ENCODE results near the gene DNAJB13.
A peak's percentile ranks its signal among the peaks of the same experiment; 100 is the strongest.

DNAJB13 gene

DNA sequence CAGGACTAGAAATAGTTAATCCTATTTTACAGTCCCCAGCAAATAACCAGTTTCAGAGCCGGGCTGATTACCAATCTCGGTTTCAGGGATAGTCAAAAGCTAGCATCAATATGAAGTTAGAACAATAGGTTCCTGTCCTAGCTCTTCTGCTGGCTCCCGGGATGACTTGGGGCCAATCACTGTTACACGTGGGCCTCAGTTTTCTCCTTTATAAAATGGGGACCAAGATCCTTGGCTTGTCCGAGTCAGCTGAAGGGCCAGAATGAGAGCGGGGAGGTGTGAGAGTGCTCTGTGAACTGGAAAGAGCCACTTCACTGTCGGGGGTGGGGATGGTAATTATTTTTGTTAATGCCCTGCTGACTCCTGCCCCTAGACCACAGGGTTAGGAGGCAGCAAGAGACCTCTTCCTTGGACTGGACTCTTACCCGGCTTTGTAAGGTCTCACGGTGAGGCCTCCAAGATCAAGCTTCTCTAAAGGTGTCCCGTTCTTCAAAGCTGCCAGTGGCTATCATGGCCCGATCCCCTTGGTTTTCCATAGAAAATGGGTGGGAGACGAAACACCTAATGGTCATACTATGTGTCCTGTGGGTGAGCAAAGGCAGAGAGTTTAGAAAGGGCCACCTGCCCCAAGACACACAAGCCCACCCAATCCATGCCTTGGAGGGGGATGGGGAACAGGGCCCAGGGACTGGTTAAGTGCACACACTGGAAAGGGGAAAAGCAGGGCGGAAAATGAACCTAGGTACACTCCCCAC is 30.4 kb downstream of the DNAJB13 start:
- Histone ChIP-seq H3K36me3 (replicated peaks; ENCODE audit: insufficient read depth, low read length) (peaks cover 6% of the 10 kb centered on the region), H3K79me2 (ENCODE audit: low read length) (peaks cover 44% of the 10 kb centered on the region), H3K9me3 (replicated peaks; ENCODE audit: insufficient read depth, low read length) (no peaks in the 10 kb centered on the region), H3K9ac (ENCODE audit: low read length) (peak overlapping the region; percentile 95), H3K4me1 (ENCODE audit: low read length) (peaks cover 27% of the 10 kb centered on the region), H3K27me3 (replicated peaks; ENCODE audit: insufficient read depth, low read length) (no peaks in the 10 kb centered on the region), H3K4me3 (ENCODE audit: low read length) (peak overlapping the region; percentile 96), H3F3A (ENCODE audit: insufficient read depth, low read length) (peaks cover 35% of the 10 kb centered on the region), H2AFZ (ENCODE audit: low read length) (no peak overlapping the region), H3K4me2 (ENCODE audit: low read depth, low read length) (peak overlapping the region; percentile 94), H3K9me2 (replicated peaks; ENCODE audit: insufficient read depth, low read length) (no peaks in the 10 kb centered on the region), H4K20me1 (ENCODE audit: insufficient read depth, low read length) (no peaks in the 10 kb centered on the region), H3K27ac (ENCODE audit: low read length) (peak overlapping the region; percentile 90)
- TF ChIP-seq EZH2 (optimal IDR thresholded peaks at IDR 0.05; ENCODE audit: low read depth, low read length) (no peak), EZH2phosphoT487 (IDR thresholded peaks at IDR 0.05; ENCODE audit: low read length) (no peak)
- TF ChIP-seq, protein P1, sequence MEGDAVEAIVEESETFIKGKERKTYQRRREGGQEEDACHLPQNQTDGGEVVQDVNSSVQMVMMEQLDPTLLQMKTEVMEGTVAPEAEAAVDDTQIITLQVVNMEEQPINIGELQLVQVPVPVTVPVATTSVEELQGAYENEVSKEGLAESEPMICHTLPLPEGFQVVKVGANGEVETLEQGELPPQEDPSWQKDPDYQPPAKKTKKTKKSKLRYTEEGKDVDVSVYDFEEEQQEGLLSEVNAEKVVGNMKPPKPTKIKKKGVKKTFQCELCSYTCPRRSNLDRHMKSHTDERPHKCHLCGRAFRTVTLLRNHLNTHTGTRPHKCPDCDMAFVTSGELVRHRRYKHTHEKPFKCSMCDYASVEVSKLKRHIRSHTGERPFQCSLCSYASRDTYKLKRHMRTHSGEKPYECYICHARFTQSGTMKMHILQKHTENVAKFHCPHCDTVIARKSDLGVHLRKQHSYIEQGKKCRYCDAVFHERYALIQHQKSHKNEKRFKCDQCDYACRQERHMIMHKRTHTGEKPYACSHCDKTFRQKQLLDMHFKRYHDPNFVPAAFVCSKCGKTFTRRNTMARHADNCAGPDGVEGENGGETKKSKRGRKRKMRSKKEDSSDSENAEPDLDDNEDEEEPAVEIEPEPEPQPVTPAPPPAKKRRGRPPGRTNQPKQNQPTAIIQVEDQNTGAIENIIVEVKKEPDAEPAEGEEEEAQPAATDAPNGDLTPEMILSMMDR (IDR thresholded peaks at IDR 0.05; ENCODE audit: low read length): no peak
- DNase-seq: peak; percentile 31

DNA sequence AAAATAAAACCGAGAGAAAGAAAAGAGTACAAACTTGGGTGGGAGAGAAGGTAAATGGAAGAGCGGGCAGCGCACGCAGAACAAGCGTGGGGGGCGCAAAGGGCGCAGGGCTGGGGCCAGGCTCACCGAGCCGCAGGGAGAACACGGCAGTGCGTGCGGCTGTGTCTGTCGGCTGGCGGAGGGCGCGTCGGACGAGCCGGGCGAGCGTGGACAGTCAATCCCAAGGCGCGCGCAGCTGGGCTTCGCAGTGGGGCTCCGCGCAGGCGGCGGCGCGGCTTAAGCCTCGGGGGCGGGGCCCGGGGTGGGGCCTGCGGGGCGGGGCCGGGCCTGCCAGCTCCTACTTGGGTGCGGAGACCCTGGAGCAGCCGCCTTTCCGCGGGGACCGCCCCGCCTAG is 31.8 kb downstream of the DNAJB13 start, which contains the start of gene UCP2:
Gene UCP2 (minus strand): TSS at position 249 of the 395 bp plus-strand sequence. CDS start 4,465 bp downstream, outside the sequence.
- TF ChIP-seq, protein P1 (IDR thresholded peaks at IDR 0.05; ENCODE audit: low read length): no peak
- Histone ChIP-seq H3K27ac (ENCODE audit: low read length) (peak within 1 kb of the TSS; percentile 90), H3K36me3 (replicated peaks; ENCODE audit: insufficient read depth, low read length) (peaks cover 5% of the 10 kb centered on the region), H3K4me2 (ENCODE audit: low read depth, low read length) (peak within 1 kb of the TSS; percentile 94), H3K9ac (ENCODE audit: low read length) (peak within 1 kb of the TSS; percentile 95), H2AFZ (ENCODE audit: low read length) (peak within 1 kb of the TSS; percentile 99), H4K20me1 (ENCODE audit: insufficient read depth, low read length) (no peaks in the 10 kb centered on the region), H3K79me2 (ENCODE audit: low read length) (peaks cover 40% of the 10 kb centered on the region), H3K9me2 (replicated peaks; ENCODE audit: insufficient read depth, low read length) (no peaks in the 10 kb centered on the region), H3K4me1 (ENCODE audit: low read length) (peaks cover 27% of the 10 kb centered on the region), H3K9me3 (replicated peaks; ENCODE audit: insufficient read depth, low read length) (no peaks in the 10 kb centered on the region), H3K27me3 (replicated peaks; ENCODE audit: insufficient read depth, low read length) (no peaks in the 10 kb centered on the region), H3K4me3 (ENCODE audit: low read length) (peak within 1 kb of the TSS; percentile 96), H3F3A (ENCODE audit: insufficient read depth, low read length) (peaks cover 35% of the 10 kb centered on the region)
- DNase-seq: peak; percentile 88

DNA sequence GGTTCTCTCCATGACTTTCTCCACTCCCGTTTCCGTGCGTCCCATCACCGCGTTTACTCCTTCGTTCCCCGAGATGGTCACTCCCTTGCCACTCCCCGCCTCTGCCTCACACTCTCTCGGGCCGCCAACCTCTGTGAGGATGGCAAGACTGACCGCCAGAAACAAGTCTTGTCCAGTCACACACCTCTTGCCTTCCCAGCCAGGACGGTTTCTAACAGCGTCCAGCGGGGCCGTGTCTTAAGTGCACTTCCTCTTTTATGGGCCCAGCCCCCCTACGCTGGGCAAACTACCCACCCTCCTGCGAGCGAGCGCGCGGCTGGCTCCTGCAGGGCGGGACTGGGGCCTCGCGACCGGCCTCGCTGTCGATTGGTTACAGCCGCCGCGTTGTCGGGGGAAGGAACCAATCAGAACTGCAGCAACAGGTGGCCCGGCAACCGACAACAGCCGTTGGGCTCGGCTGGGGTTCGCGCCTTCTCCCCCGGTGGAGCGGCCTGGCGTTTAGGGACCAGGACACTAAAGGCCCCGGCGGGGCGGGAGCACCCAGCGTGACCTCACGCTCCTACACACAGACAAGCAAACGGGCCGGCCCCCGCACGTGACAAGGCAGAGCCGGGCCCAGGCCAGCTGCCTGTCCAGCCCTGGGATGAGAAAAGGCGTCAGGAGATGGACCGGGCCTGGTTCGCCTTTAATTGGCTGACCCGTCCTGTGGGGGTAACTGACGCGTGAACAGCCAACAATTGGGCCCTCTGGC is 32.3 kb downstream of the DNAJB13 start:
- H3F3A ChIP-seq (ENCODE audit: insufficient read depth, low read length): peaks cover 35% of the 10 kb centered on the region
- peak overlapping the region; percentile 94 for H3K4me2 ChIP-seq (ENCODE audit: low read depth, low read length)
- no peaks in the 10 kb centered on the region for H4K20me1 ChIP-seq (ENCODE audit: insufficient read depth, low read length)
- no peaks in the 10 kb centered on the region for H3K9me3 ChIP-seq (replicated peaks; ENCODE audit: insufficient read depth, low read length)
- H3K4me3 ChIP-seq (ENCODE audit: low read length): peak overlapping the region; percentile 96
- TF ChIP-seq EZH2phosphoT487 (IDR thresholded peaks at IDR 0.05; ENCODE audit: low read length): no peak
- TF ChIP-seq, protein P1 (IDR thresholded peaks at IDR 0.05; ENCODE audit: low read length): no peak
- no peak for TF ChIP-seq EZH2 (optimal IDR thresholded peaks at IDR 0.05; ENCODE audit: low read depth, low read length)
- H2AFZ ChIP-seq (ENCODE audit: low read length): peak overlapping the region; percentile 99
- H3K27ac ChIP-seq (ENCODE audit: low read length): peak overlapping the region; percentile 90
- peak overlapping the region; percentile 95 for H3K9ac ChIP-seq (ENCODE audit: low read length)
- H3K27me3 ChIP-seq (replicated peaks; ENCODE audit: insufficient read depth, low read length): no peaks in the 10 kb centered on the region
- peaks cover 34% of the 10 kb centered on the region for H3K79me2 ChIP-seq (ENCODE audit: low read length)
- peaks cover 27% of the 10 kb centered on the region for H3K4me1 ChIP-seq (ENCODE audit: low read length)
- peak; percentile 95 for DNase-seq
- no peaks in the 10 kb centered on the region for H3K9me2 ChIP-seq (replicated peaks; ENCODE audit: insufficient read depth, low read length)
- H3K36me3 ChIP-seq (replicated peaks; ENCODE audit: insufficient read depth, low read length): no peaks in the 10 kb centered on the region
